HFFc6 (cell line): ENCODE results near the gene CMKLR1. TPM values are rescaled to one million over a fixed set of nuclear protein-coding genes. Genes with fewer than 3 reads are reported as not detected.

ENCODE experiments used
- DNase-seq: peaks from one replicate; pipeline ENCODE4 v3.0.0-alpha.2; 2018
- H3K27ac Mint-ChIP-seq: 2 replicates; pipeline ENCODE4 v1.8.0; 2020; ENCODE audit warnings: mild to moderate bottlenecking, mixed read lengths
- H3K27me3 Mint-ChIP-seq: 2 replicates; pipeline ENCODE4 v1.8.0; 2021; ENCODE audit warnings: mild to moderate bottlenecking, moderate library complexity, mixed read lengths; ENCODE audit not compliant: insufficient read depth
- H3K36me3 Mint-ChIP-seq: 2 replicates; pipeline ENCODE4 v1.8.0; 2021; ENCODE audit warnings: low read depth, mixed read lengths
- H3K4me1 Mint-ChIP-seq: 2 replicates; pipeline ENCODE4 v1.8.0; 2020; ENCODE audit warnings: low read depth, mixed read lengths
- H3K4me3 Mint-ChIP-seq: 2 replicates; pipeline ENCODE4 v1.8.0; 2020; ENCODE audit warnings: mild to moderate bottlenecking, moderate library complexity, mixed read lengths
- H3K9me3 Mint-ChIP-seq: 2 replicates; pipeline ENCODE4 v1.8.0; 2020; ENCODE audit warnings: mild to moderate bottlenecking, mixed read lengths
- total RNA-seq, 6 experiments: library from RNA; stranded (reverse); fragmentation: NEBNext Ultra II Directional; extraction: Animal tissue kit (Norgen Biotek cat#: 25700); gene quantifications; 2 replicates in 1 of 6; 3 replicates in 5 of 6; pipeline ENCODE4 v1.2.3, GENCODE V29; 2021
- TF ChIP-seq, protein P1 (sequence below): fragments of 200-600 bp; sonication (generic); IDR thresholded peaks from 2 replicates; pipeline ENCODE4 v1.5.0; 2021; ENCODE audit warnings: antibody characterized with exemption, mild to moderate bottlenecking

The CMKLR1 gene
- total RNA-seq, 6 experiments from 2014 or later: not detected

DNA sequence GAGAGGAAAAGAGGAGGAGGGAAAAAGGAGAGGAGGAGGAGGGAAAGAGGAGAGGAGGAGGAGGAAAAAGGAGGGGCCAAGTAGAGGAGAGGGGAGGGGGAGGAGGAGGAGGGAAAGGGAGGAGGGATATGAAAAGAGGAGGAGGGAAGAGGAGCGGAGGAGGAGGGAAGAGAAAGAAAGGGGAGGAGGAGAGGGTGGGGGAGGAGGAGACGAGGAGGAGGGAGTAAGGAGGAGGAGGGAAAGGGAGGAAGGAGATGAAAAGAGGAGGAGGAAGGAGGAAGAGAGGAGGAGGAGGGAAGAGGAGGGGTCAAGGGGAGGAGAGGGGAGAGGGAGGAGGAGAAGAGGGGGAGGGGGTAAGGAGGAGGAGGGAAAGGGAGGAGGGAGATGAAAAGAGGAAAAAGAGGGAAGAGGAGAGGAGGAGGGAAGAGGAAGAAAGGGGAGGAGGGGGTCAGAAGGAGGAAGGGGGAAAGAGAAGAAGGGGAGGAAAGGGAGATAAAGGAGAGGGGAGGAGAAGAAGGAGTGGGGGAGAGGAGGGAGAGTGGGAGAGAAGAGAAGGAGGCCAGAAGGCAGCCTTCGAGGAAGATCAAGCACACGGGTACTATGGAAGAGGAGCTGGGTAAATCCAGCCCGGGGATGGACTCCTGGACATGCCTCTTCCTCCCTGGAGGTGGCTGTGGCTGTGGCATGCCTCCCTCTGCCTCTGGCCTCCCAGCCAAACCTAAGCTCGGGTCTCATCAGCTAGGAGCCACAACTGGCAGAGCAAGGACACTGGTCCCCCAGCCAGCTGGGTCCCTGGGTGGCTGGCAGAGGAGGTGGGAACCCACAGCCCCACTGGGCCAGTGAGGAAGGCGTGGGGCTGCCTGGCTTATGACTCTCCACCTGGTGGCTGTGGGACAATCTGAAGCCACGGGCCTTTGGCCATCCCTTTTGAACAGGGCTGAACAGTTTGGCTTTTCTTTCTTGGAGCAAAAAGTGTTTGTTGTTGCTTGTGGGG is 3.0 kb upstream of the CMKLR1 start:
- no peaks in the 10 kb centered on the region for H3K27me3 Mint-ChIP-seq
- no peak overlapping the region for H3K27ac Mint-ChIP-seq
- H3K36me3 Mint-ChIP-seq: 0 out of 2 replicates have a peak, but pooled peaks cover 5% of the 10 kb centered on the region
- DNase-seq: no peak
- peaks cover 29% of the 10 kb centered on the region for H3K9me3 Mint-ChIP-seq
- H3K4me3 Mint-ChIP-seq: no peak overlapping the region
- H3K4me1 Mint-ChIP-seq: no peaks in the 10 kb centered on the region
- TF ChIP-seq, protein P1, sequence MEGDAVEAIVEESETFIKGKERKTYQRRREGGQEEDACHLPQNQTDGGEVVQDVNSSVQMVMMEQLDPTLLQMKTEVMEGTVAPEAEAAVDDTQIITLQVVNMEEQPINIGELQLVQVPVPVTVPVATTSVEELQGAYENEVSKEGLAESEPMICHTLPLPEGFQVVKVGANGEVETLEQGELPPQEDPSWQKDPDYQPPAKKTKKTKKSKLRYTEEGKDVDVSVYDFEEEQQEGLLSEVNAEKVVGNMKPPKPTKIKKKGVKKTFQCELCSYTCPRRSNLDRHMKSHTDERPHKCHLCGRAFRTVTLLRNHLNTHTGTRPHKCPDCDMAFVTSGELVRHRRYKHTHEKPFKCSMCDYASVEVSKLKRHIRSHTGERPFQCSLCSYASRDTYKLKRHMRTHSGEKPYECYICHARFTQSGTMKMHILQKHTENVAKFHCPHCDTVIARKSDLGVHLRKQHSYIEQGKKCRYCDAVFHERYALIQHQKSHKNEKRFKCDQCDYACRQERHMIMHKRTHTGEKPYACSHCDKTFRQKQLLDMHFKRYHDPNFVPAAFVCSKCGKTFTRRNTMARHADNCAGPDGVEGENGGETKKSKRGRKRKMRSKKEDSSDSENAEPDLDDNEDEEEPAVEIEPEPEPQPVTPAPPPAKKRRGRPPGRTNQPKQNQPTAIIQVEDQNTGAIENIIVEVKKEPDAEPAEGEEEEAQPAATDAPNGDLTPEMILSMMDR: no peak

- Mint-ChIP-seq H3K27me3 (no peaks in the 10 kb centered on the region), H3K27ac (no peak overlapping the region), H3K36me3 (no peaks in the 10 kb centered on the region), H3K4me1 (no peaks in the 10 kb centered on the region), H3K4me3 (no peak overlapping the region), H3K9me3 (peaks cover 26% of the 10 kb centered on the region)
- DNase-seq: no peak
- TF ChIP-seq, protein P1: no peak
These were observed 2.2 kb upstream of the CMKLR1 start for GRCh38 chr12:108341356-108341755.

- Mint-ChIP-seq H3K27ac (no peak overlapping the region), H3K27me3 (no peaks in the 10 kb centered on the region)
These were observed 926 bp upstream of the CMKLR1 start for GRCh38 chr12:108340037-108340436.

GRCh38 chr12:108337235-108338223 is 1.6 kb downstream of the CMKLR1 start:
- no peak overlapping the region for H3K4me3 Mint-ChIP-seq

More at GRCh38 chr12:108340037-108340436, 926 bp upstream of the CMKLR1 start:
- Mint-ChIP-seq H3K36me3 (no peaks in the 10 kb centered on the region), H3K4me1 (no peaks in the 10 kb centered on the region), H3K9me3 (peaks cover 38% of the 10 kb centered on the region), H3K4me3 (no peak overlapping the region)
- no peak for DNase-seq
- TF ChIP-seq, protein P1: no peak

More at GRCh38 chr12:108337235-108338223, 1.6 kb downstream of the CMKLR1 start:
- Mint-ChIP-seq H3K27me3 (no peaks in the 10 kb centered on the region; the same call in 1 of the 2 replicates), H3K4me1 (no peaks in the 10 kb centered on the region), H3K36me3 (no peaks in the 10 kb centered on the region; the same call in 1 of the 2 replicates), H3K9me3 (peaks cover 53% of the 10 kb centered on the region), H3K27ac (no peak overlapping the region)
- no peak for DNase-seq
- TF ChIP-seq, protein P1: peak; percentile 20; the same call in 1 of the 2 replicates
